Calu3 (cell line): ENCODE data around the gene IL17B. TPM values are rescaled to one million over a fixed set of nuclear protein-coding genes. Genes with fewer than 3 reads are reported as not detected.

Experiments
- BruUV-seq: library from RNA; stranded (reverse); fragments of 400-500 nt; replicated peaks from 2 replicates; lab custom pipeline; 2021; lab: Mats Ljungman, UMichigan
- CTCF ChIA-PET: fragments of 300-600 bp; sonication (Branson Sonifier 250); formaldehyde crosslinking; loops from one replicate; lab custom pipeline; 2022; ENCODE audit warnings: antibody characterized with exemption; lab: Charles Lee
- DNase-seq: peaks from one replicate; pipeline ENCODE4 v3.0.0; 2022
- H3K27ac Mint-ChIP-seq: one replicate; pipeline ENCODE4 v1.8.0; 2022; ENCODE audit warnings: mixed read lengths; ENCODE audit not compliant: unreplicated experiment
- H3K27me3 Mint-ChIP-seq: one replicate; pipeline ENCODE4 v1.8.0; 2022; ENCODE audit warnings: mixed read lengths; ENCODE audit not compliant: unreplicated experiment
- H3K36me3 Mint-ChIP-seq: one replicate; pipeline ENCODE4 v1.8.0; 2022; ENCODE audit warnings: mild to moderate bottlenecking, moderate library complexity, mixed read lengths; ENCODE audit not compliant: insufficient read depth, unreplicated experiment
- H3K4me1 Mint-ChIP-seq: one replicate; pipeline ENCODE4 v1.8.0; 2022; ENCODE audit warnings: mild to moderate bottlenecking, low read depth, mixed read lengths; ENCODE audit not compliant: unreplicated experiment
- H3K4me3 Mint-ChIP-seq: one replicate; pipeline ENCODE4 v1.8.0; 2022; ENCODE audit warnings: mild to moderate bottlenecking, low read depth, moderate library complexity, mixed read lengths; ENCODE audit not compliant: unreplicated experiment
- H3K9me3 Mint-ChIP-seq: one replicate; pipeline ENCODE4 v1.8.0; 2022; ENCODE audit warnings: low read depth, mixed read lengths; ENCODE audit not compliant: unreplicated experiment
- intact Hi-C: fragments of 100-400 bp; cut with micrococcal nuclease; formaldehyde crosslinking; loops from one replicate; pipeline ENCODE4 v1.10.0; 2022; ENCODE audit not compliant: unreplicated experiment
- total RNA-seq: library from RNA; stranded (reverse); gene quantifications from 2 replicates; pipeline ENCODE4 v1.2.3, GENCODE V29; 2022
- TF ChIP-seq, protein P1 (sequence below): fragments of 200-600 bp; IDR thresholded peaks from one replicate; pipeline ENCODE4 v1.8.0; 2022; ENCODE audit warnings: antibody characterized with exemption; ENCODE audit not compliant: unreplicated experiment

IL17B gene
- total RNA-seq, 1 experiment from 2014 or later, result not detected

DNA sequence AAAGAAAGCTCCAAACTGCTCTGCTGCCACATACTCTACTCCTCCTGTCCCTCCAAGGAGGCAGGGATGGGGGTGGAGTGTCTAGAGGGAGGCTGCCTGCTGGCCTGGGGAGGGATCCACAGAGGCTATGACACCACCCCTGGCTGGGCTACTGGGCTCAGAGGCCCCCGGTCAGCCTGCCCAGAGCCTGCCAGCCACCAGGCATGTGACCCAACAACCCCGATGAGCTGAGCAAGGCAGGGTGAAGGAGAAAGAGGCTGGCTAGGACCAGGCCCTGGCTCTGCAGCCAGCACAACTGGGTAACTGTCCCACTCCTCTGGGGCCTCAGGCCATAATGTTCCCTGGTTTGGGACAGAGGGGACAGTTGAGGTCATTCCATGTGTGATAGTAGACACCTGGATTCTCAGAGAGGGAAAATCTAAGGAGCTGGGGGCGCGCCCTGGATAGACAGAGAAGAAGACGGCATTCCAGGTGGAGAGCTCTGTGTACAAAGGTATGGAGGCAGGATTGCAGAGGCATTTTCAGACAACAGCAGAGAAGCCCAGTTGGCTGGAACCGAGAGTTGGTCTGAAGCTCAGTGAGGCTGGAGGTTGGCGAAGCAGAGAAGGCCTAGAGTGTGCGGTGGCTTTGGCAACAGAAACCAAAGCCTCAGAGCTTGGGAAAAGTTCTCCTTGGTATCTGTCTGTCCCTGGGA, 33.8 kb upstream of the IL17B start:
- H3K9me3 Mint-ChIP-seq, result no peaks in the 10 kb centered on the region
- no peaks in the 10 kb centered on the region for H3K36me3 Mint-ChIP-seq
- TF ChIP-seq, protein P1, sequence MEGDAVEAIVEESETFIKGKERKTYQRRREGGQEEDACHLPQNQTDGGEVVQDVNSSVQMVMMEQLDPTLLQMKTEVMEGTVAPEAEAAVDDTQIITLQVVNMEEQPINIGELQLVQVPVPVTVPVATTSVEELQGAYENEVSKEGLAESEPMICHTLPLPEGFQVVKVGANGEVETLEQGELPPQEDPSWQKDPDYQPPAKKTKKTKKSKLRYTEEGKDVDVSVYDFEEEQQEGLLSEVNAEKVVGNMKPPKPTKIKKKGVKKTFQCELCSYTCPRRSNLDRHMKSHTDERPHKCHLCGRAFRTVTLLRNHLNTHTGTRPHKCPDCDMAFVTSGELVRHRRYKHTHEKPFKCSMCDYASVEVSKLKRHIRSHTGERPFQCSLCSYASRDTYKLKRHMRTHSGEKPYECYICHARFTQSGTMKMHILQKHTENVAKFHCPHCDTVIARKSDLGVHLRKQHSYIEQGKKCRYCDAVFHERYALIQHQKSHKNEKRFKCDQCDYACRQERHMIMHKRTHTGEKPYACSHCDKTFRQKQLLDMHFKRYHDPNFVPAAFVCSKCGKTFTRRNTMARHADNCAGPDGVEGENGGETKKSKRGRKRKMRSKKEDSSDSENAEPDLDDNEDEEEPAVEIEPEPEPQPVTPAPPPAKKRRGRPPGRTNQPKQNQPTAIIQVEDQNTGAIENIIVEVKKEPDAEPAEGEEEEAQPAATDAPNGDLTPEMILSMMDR, result no peak
- no peak overlapping the region for H3K4me3 Mint-ChIP-seq
- CTCF ChIA-PET, result interaction anchor here (0.7 to 1.3 kb wide), 3 partner anchors 8 to 30 kb away, joined by 3 to 5 read pairs (median 5); no protein-coding TSS in a partner anchor
- no peak for DNase-seq
- H3K27me3 Mint-ChIP-seq, result peaks cover 19% of the 10 kb centered on the region
- no peak overlapping the region for H3K27ac Mint-ChIP-seq
- H3K4me1 Mint-ChIP-seq, result peaks cover 9% of the 10 kb centered on the region
- intact Hi-C loops, result no loop called here
- no TSS peak for BruUV-seq

DNA sequence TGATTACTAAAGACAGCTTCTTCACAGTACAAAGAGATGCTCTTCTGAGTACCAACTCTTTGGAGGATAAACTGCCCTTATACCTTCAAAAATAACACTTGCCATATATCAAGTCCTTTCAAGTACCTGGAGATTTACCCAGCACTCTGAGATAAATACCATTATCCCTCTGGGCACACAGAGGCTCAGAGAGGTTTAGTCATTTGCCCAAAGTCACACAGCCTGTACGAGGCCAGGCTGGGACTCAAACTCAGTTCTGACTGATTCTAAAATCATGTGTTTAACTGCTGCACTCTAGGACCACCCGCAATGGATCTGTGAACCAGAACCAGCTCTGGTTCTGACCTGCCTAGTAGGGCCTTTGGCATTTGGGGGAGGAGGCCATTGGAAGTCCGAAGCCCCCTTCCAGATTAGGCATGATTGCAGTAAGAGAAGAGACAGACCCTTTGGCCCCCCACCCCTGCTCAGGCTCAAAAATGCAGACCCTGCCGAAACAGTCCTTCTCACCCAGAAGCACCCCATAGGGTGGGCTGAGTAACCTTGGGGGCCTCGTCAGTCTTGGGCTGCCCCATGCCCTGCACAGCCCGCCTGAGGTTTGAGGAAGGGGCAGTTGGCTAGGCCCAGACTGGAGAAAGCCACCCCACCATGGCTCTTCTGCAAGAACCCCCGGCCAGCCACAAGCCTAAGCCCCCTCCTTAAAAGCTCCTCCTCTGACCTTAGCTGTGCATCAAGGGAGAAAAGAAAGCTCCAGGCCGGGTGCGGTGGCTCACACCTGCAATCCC, 32.8 kb upstream of the IL17B start:
- TF ChIP-seq, protein P1, result no peak
- no peak overlapping the region for H3K27ac Mint-ChIP-seq

DNA sequence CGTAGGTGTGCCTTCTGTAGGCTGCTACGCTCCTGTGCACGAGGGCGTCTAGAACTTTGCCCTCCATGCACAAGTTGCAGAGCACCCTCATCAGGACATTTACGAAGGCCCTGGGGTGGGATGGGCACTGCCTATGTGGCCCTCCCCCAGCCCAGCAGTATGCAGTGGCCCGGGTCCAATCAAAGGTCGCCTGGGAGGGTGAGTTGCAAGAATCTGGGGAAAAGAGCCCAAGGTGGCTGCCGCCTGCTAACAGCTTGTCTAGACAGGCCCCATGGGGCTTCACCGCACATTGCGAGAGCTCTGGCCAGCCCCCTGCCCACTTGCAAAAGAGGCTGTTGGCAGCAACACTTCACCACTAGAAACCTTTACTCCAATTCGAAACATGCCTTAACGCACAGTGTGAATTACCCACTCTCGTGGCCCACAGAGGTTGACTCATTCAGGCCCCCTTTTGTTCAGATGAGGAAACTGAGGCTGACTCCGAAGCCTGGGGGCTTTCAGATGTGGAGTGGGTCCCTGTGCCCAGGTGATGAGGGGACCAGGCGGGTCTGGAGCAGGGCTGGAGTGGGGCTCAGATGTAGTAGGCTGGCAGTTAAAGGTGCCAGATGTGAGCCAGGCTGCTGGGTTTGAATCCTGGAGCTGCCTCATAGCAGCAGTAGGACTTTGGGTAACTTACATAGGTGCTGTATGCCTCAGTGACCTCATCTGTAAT, 31.8 kb upstream of the IL17B start:
- no peak overlapping the region for H3K4me3 Mint-ChIP-seq
- H3K36me3 Mint-ChIP-seq, result no peaks in the 10 kb centered on the region
- peaks cover 9% of the 10 kb centered on the region for H3K4me1 Mint-ChIP-seq
- H3K27me3 Mint-ChIP-seq, result peaks cover 26% of the 10 kb centered on the region
- DNase-seq, result no peak
- H3K9me3 Mint-ChIP-seq, result no peaks in the 10 kb centered on the region
- BruUV-seq, result no TSS peak
- intact Hi-C loops, result no loop called here
- H3K27ac Mint-ChIP-seq, result no peak overlapping the region
- CTCF ChIA-PET, result interaction anchor here (0.6 kb wide), 1 partner anchor 14 kb away, joined by 3 read pairs; no protein-coding TSS in a partner anchor
- TF ChIP-seq, protein P1, result no peak

More for the DNA sequence above, 32.8 kb upstream of the IL17B start:
- H3K27me3 Mint-ChIP-seq, result peaks cover 19% of the 10 kb centered on the region
- no peaks in the 10 kb centered on the region for H3K36me3 Mint-ChIP-seq
- no peak for DNase-seq
- CTCF ChIA-PET, result interaction anchor here (0.6 to 1.3 kb wide), 2 partner anchors 7 to 13 kb away, joined by 3 to 5 read pairs; no protein-coding TSS in a partner anchor
- no peak overlapping the region for H3K4me3 Mint-ChIP-seq
- H3K9me3 Mint-ChIP-seq, result no peaks in the 10 kb centered on the region
- intact Hi-C loops, result no loop called here
- BruUV-seq, result no TSS peak
- peaks cover 9% of the 10 kb centered on the region for H3K4me1 Mint-ChIP-seq

DNA sequence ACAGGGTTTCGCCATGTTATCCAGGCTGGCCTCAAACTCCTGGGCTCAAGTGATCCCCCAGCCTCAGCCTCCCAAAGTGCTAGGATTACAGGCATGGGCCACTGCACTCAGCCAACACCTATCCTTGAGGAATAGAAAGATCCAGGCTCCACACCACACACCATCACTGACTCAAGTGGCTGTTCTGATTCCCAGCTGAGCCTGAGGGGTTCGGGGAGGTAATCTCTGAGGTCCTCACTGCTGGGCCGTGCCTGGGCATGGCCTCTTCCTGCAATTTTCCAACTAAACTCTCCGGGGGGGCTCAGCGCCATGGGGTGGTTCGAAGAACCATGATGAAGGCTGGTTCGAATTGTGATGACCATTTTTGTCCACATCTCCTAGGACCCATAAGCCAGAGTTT, 31.0 kb upstream of the IL17B start:
- H3K27ac Mint-ChIP-seq, result no peak overlapping the region
- intact Hi-C loops, result no loop called here
- no peaks in the 10 kb centered on the region for H3K36me3 Mint-ChIP-seq
- no peak for DNase-seq
- H3K4me1 Mint-ChIP-seq, result peaks cover 9% of the 10 kb centered on the region
- TF ChIP-seq, protein P1, result no peak
- CTCF ChIA-PET, result interaction anchor here (0.7 kb wide), 1 partner anchor 184 kb away, joined by 4 read pairs; no protein-coding TSS in a partner anchor
- BruUV-seq, result no TSS peak
- H3K9me3 Mint-ChIP-seq, result no peaks in the 10 kb centered on the region
- H3K27me3 Mint-ChIP-seq, result peaks cover 29% of the 10 kb centered on the region
- no peak overlapping the region for H3K4me3 Mint-ChIP-seq
